Measurements from ENCODE around the gene ZNF117.
"Not testable (repeated sequence)": the region's sequence is repeated elsewhere in the genome, so short reads cannot be mapped to it uniquely, and the experiment has no call there.

The ZNF117 gene

DNA sequence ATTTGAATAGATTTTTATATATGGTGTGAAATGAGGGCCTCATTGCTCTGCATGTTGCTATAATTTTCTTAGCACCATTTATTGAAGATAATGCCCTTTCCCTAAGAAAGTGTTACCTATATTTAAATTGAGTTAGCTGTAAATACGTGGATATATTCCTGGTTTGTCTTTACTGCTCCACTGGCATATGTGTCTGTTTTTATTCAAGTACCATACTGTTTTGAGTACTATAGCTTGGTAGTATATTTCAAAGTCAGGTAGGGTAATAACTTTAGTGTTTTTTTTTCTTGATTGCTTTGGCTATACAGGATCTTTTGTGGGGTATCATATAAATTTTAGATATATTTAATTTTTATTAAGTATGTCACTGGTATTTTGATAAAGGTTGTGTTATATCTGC is 56.4 kb downstream of the ZNF117 start:
- FAIRE-seq (no peak), DNase-seq (ENCODE audit: extremely low spot score, insufficient read length, low read depth) (no peak)

DNA sequence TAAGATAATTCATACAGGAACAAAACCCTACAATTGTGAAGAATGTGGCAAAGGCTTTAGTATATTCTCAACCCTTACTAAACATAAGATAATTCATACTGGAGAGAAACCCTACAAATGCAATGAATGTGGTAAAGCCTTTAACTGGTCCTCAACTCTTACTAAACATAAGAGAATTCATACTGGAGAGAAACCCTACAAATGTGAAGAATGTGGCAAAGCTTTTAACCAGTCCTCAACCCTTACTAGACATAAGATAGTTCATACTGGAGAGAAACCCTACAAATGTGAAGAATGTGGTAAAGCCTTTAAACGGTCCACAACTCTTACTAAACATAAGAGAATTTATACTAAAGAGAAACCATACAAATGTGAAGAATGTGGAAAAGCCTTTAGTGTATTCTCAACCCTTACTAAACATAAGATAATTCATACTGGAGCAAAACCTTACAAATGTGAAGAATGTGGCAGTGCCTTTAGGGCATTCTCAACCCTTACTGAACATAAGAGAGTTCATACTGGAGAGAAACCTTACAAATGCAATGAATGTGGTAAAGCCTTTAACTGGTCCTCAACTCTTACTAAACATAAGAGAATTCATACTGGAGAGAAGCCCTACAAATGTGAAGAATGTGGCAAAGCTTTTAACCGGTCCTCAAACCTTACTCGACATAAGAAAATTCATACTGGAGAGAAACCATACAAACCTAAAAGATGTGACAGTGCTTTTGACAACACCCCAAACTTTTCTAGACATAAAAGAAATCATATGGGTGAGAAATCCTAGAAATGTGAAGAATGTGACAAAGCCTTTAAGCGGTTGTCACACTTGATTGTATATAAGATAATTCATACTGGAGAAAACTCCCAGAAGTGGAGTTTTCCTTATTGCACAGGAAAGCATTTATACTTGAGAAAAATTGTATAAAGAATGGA is 62.3 kb downstream of the ZNF117 start:
- DNase-seq (ENCODE audit: extremely low spot score, insufficient read length, low read depth); FAIRE-seq: not testable (repeated sequence)

All from GM18507 (cell line).